Stimulated activated CD8-positive, alpha-beta memory T cell treated with anti-CD3 and anti-CD28 coated beads, Interleukin-15, amount 100 ng/mL, for 48 hours (primary cell): ENCODE measurements around the gene TFEB.

ENCODE experiments used
- DNase-seq, 2 donors: peaks; one replicate each; pipeline ENCODE4 v3.0.0-alpha.2; 2020; ENCODE audit warnings: low read depth in 2 of 2

The TFEB gene

GRCh38 chr6:41735427-41736185 lies at the start of gene TFEB:
TSS of gene TFEB (minus strand) at chr6:41735608. CDS start at chr6:41691213, 44,395 bp downstream.
- peak; percentile 87 to 88 for DNase-seq

- no peak for DNase-seq
These were observed 49.3 kb upstream of the TFEB start for GRCh38 chr6:41784581-41785171.

- DNase-seq, result no peak
These were observed 47.8 kb upstream of the TFEB start for GRCh38 chr6:41783106-41783780.

- no peak for DNase-seq
These were observed 45.9 kb upstream of the TFEB start for GRCh38 chr6:41781366-41781730.

GRCh38 chr6:41780551-41781365 lies 45.4 kb upstream of the TFEB start, which contains the start of gene PRICKLE4:
TSS of gene PRICKLE4 (plus strand) at chr6:41780782. CDS start at chr6:41783474, 2,692 bp downstream.
- no peak for DNase-seq

- DNase-seq, result peak; percentile 98
These were observed 44.6 kb upstream of the TFEB start, which contains the start of gene FRS3 for GRCh38 chr6:41779788-41780550. TSS of gene FRS3 (minus strand) at chr6:41779900. CDS start at chr6:41776987, 2,913 bp downstream.

GRCh38 chr6:41779336-41779735 lies 43.9 kb upstream of the TFEB start:
- DNase-seq, result no peak

- no peak for DNase-seq
These were observed 43.5 kb upstream of the TFEB start for GRCh38 chr6:41778895-41779294.

- DNase-seq, result no peak
These were observed 42.3 kb upstream of the TFEB start for GRCh38 chr6:41777551-41778285.

- no peak for DNase-seq
These were observed 40.0 kb upstream of the TFEB start for GRCh38 chr6:41775293-41775882.

- no peak for DNase-seq
These were observed 39.4 kb upstream of the TFEB start for GRCh38 chr6:41774841-41775240.

- DNase-seq, result no peak
These were observed 35.9 kb upstream of the TFEB start for GRCh38 chr6:41771058-41771983.

- DNase-seq, result no peak
These were observed 35.1 kb upstream of the TFEB start for GRCh38 chr6:41770381-41771057.

GRCh38 chr6:41769376-41769775 lies 34.0 kb upstream of the TFEB start:
- DNase-seq, result no peak

- DNase-seq, result no peak
These were observed 33.3 kb upstream of the TFEB start for GRCh38 chr6:41768545-41769308.

- DNase-seq, result no peak
These were observed 31.9 kb upstream of the TFEB start for GRCh38 chr6:41767112-41767833.
